ENCODE results near the gene SLC15A2.
"Not testable (repeated sequence)": the region's sequence is repeated elsewhere in the genome, so short reads cannot be mapped to it uniquely, and the experiment has no call there.

SLC15A2 gene

DNA sequence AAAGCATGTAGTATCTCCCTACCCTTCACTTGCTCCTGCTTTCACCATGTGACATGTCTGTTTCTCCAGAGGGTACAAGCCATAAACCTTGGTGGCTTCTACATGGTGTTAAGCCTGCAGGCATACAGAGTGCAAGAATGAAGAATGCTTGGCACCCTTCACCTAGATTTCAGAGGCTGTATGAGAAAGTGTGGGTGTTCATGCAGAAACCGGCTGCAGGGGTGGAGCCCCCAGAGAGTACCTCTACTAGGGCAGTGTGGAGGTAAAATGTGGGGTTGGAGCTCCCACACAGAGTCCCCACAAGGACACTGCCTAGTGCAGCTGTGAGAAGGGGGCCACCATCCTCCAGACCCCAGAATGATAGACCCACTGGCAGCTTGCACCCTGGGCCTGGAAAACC, 32.2 kb downstream of the SLC15A2 start:
- Histone ChIP-seq H3K36me3 (ENCODE audit: insufficient read depth, low read length) (no peaks in the 10 kb centered on the region), H3K9me3 (replicated peaks; ENCODE audit: low read length) (no peaks in the 10 kb centered on the region), H3K4me1 (ENCODE audit: control insufficient read depth, insufficient read depth, low read length) (no peaks in the 10 kb centered on the region), H3K4me2 (ENCODE audit: low read length) (no peak overlapping the region), H3K9ac (ENCODE audit: low read depth, low read length) (no peak overlapping the region), H3K4me3 (ENCODE audit: low read length) (no peak overlapping the region), H3K27me3 (ENCODE audit: control insufficient read depth, insufficient read depth, low read length) (no peaks in the 10 kb centered on the region)

GRCh38 chr3:121938141-121938855, 44.1 kb downstream of the SLC15A2 start:
- not testable (repeated sequence) for H3K4me3 ChIP-seq (ENCODE audit: low read length); H3K9ac ChIP-seq (ENCODE audit: low read depth, low read length); H3K9me3 ChIP-seq (replicated peaks; ENCODE audit: low read length); H3K4me1 ChIP-seq (ENCODE audit: control insufficient read depth, insufficient read depth, low read length); H3K36me3 ChIP-seq (ENCODE audit: insufficient read depth, low read length); H3K4me2 ChIP-seq (ENCODE audit: low read length); H3K27me3 ChIP-seq (ENCODE audit: control insufficient read depth, insufficient read depth, low read length)

DNA sequence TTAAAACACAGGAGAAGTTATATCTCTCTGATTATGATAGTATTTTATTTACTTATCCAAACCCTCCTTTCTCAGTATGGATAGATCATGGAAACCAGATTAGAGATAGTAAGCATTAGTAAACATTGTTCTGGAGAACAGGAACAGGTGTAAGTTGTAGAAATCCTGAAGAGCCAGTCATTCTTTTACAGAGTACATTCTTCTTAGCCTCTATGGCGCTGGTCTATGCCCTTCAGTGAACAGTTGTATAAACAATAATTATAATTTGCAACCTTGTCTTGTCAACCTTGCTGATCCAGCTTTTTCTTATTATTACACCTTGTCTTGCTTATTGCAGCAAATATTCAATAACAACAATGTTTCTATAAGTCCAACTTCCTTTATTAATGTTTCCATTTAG, 47.4 kb downstream of the SLC15A2 start:
- Histone ChIP-seq H3K9ac (ENCODE audit: low read depth, low read length) (no peak overlapping the region), H3K4me2 (ENCODE audit: low read length) (no peak overlapping the region), H3K4me3 (ENCODE audit: low read length) (no peak overlapping the region), H3K4me1 (ENCODE audit: control insufficient read depth, insufficient read depth, low read length) (no peaks in the 10 kb centered on the region), H3K27me3 (ENCODE audit: control insufficient read depth, insufficient read depth, low read length) (no peaks in the 10 kb centered on the region), H3K36me3 (ENCODE audit: insufficient read depth, low read length) (no peaks in the 10 kb centered on the region), H3K9me3 (replicated peaks; ENCODE audit: low read length) (no peaks in the 10 kb centered on the region)

- Histone ChIP-seq H3K36me3 (ENCODE audit: insufficient read depth, low read length) (no peaks in the 10 kb centered on the region), H3K4me2 (ENCODE audit: low read length) (no peak overlapping the region), H3K4me1 (ENCODE audit: control insufficient read depth, insufficient read depth, low read length) (no peaks in the 10 kb centered on the region), H3K9me3 (replicated peaks; ENCODE audit: low read length) (no peaks in the 10 kb centered on the region), H3K27me3 (ENCODE audit: control insufficient read depth, insufficient read depth, low read length) (no peaks in the 10 kb centered on the region), H3K4me3 (ENCODE audit: low read length) (no peak overlapping the region), H3K9ac (ENCODE audit: low read depth, low read length) (no peak overlapping the region)
Observed at GRCh38 chr3:121942116-121942786, 48.0 kb downstream of the SLC15A2 start.

DNA sequence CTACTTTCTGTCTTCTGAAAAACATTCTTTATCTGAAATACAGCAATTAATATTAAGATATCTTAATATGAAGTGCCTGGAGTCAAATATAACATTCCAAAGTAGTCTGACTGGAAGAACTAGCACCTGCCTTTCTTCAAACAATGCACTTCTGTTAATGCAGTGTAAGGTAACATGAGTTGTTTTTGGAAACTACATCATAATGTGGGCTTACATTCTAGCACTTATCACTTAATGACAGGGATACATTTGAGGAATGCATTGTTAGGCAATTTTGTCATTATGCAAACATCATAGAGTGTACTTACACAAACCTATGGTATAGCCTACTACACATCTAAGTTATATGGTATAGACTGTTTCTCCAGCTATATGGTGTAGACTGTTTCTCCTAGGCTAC, 49.2 kb downstream of the SLC15A2 start:
- H3K9ac ChIP-seq (ENCODE audit: low read depth, low read length) = no peak overlapping the region
- no peaks in the 10 kb centered on the region for H3K36me3 ChIP-seq (ENCODE audit: insufficient read depth, low read length)

DNA sequence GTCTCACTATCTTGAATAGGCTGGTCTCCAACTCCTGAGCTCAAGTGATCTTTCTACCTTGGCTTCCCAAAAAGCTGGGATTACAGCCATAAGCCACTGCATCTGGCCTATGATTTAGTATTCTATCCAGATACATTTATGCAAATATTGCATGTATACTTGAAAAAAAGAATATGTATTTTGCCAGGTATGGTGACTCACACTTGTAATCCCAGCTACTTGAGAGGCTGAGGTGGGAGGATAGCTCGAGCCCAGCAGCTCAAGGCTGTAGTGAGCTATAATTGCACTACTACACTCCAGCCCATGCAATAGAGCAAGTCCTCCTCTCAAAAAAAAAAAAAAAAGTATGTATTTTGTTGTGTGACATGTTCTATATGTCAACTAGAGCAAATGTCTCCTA, 54.4 kb downstream of the SLC15A2 start:
- Histone ChIP-seq H3K9ac (ENCODE audit: low read depth, low read length) (no peak overlapping the region), H3K27me3 (ENCODE audit: control insufficient read depth, insufficient read depth, low read length) (no peaks in the 10 kb centered on the region), H3K9me3 (replicated peaks; ENCODE audit: low read length) (no peaks in the 10 kb centered on the region), H3K4me2 (ENCODE audit: low read length) (no peak overlapping the region), H3K4me1 (ENCODE audit: control insufficient read depth, insufficient read depth, low read length) (no peaks in the 10 kb centered on the region), H3K4me3 (ENCODE audit: low read length) (no peak overlapping the region), H3K36me3 (ENCODE audit: insufficient read depth, low read length) (no peaks in the 10 kb centered on the region)

More for the DNA sequence above, 49.2 kb downstream of the SLC15A2 start:
- no peaks in the 10 kb centered on the region for H3K4me1 ChIP-seq (ENCODE audit: control insufficient read depth, insufficient read depth, low read length)
- H3K27me3 ChIP-seq (ENCODE audit: control insufficient read depth, insufficient read depth, low read length) = no peaks in the 10 kb centered on the region
- no peak overlapping the region for H3K4me2 ChIP-seq (ENCODE audit: low read length)
- no peak overlapping the region for H3K4me3 ChIP-seq (ENCODE audit: low read length)
- H3K9me3 ChIP-seq (replicated peaks; ENCODE audit: low read length) = no peaks in the 10 kb centered on the region

- no peak overlapping the region for H3K4me3 ChIP-seq (ENCODE audit: low read length)
- no peak overlapping the region for H3K9ac ChIP-seq (ENCODE audit: low read depth, low read length)
- no peaks in the 10 kb centered on the region for H3K27me3 ChIP-seq (ENCODE audit: control insufficient read depth, insufficient read depth, low read length)
- H3K9me3 ChIP-seq (replicated peaks; ENCODE audit: low read length) = no peaks in the 10 kb centered on the region
- no peaks in the 10 kb centered on the region for H3K4me1 ChIP-seq (ENCODE audit: control insufficient read depth, insufficient read depth, low read length)
- H3K36me3 ChIP-seq (ENCODE audit: insufficient read depth, low read length) = no peaks in the 10 kb centered on the region
- H3K4me2 ChIP-seq (ENCODE audit: low read length) = no peak overlapping the region
Observed at GRCh38 chr3:121951291-121951919, 57.2 kb downstream of the SLC15A2 start.

DNA sequence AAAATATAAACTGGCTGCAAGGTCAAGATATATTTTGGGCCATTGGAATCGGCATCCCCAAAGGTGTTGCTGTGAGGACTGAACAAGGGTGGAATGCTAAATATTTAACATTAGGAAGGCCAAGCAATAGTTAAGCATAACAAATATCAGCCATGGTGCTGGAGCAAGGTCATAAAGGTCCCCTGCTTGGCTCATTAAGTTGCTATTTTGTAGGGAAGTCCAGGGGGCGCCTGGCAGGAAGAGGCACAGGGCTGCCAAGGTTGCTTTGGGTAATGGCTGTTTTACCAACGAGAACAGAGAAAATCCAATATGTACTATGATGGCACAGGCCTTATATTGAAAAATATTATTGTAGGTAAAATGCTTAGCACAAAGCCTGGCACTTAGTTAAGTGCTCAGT, 62.2 kb downstream of the SLC15A2 start:
- Histone ChIP-seq H3K4me3 (ENCODE audit: low read length) (no peak overlapping the region), H3K36me3 (ENCODE audit: insufficient read depth, low read length) (no peaks in the 10 kb centered on the region), H3K9me3 (replicated peaks; ENCODE audit: low read length) (no peaks in the 10 kb centered on the region), H3K9ac (ENCODE audit: low read depth, low read length) (no peak overlapping the region), H3K4me1 (ENCODE audit: control insufficient read depth, insufficient read depth, low read length) (no peaks in the 10 kb centered on the region), H3K27me3 (ENCODE audit: control insufficient read depth, insufficient read depth, low read length) (no peaks in the 10 kb centered on the region), H3K4me2 (ENCODE audit: low read length) (no peak overlapping the region)

- no peak overlapping the region for H3K9ac ChIP-seq (ENCODE audit: low read depth, low read length)
- H3K27me3 ChIP-seq (ENCODE audit: control insufficient read depth, insufficient read depth, low read length) = peaks cover 5% of the 10 kb centered on the region
- no peaks in the 10 kb centered on the region for H3K4me1 ChIP-seq (ENCODE audit: control insufficient read depth, insufficient read depth, low read length)
- H3K9me3 ChIP-seq (replicated peaks; ENCODE audit: low read length) = no peaks in the 10 kb centered on the region
- no peak overlapping the region for H3K4me3 ChIP-seq (ENCODE audit: low read length)
- no peaks in the 10 kb centered on the region for H3K36me3 ChIP-seq (ENCODE audit: insufficient read depth, low read length)
- no peak overlapping the region for H3K4me2 ChIP-seq (ENCODE audit: low read length)
Observed at GRCh38 chr3:121957674-121958415, 63.6 kb downstream of the SLC15A2 start.

GRCh38 chr3:121958801-121959200, 64.6 kb downstream of the SLC15A2 start:
- Histone ChIP-seq H3K9ac (ENCODE audit: low read depth, low read length) (no peak overlapping the region), H3K4me3 (ENCODE audit: low read length) (no peak overlapping the region), H3K4me2 (ENCODE audit: low read length) (no peak overlapping the region)

DNA sequence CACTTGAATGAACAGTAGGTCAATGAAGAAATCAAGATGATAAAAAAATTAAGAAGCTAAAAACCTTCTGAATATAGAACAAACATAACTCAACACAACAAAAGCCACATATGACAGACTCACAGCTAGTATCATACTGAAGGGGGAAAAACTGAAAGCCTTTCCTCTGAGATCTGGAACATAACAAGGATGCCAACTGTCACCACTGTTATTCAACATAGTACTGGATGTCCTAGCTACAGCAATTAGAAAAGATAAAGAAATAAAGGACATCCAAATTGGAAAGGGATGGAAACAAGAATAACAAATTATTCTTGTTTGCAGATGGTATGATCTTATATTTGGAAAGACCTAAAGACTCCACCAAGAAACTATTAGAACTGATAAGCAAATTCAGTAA, 67.1 kb downstream of the SLC15A2 start:
- Histone ChIP-seq H3K4me1 (ENCODE audit: control insufficient read depth, insufficient read depth, low read length) (no peaks in the 10 kb centered on the region), H3K27me3 (ENCODE audit: control insufficient read depth, insufficient read depth, low read length) (peaks cover 5% of the 10 kb centered on the region), H3K9me3 (replicated peaks; ENCODE audit: low read length) (no peaks in the 10 kb centered on the region), H3K4me2 (ENCODE audit: low read length) (no peak overlapping the region), H3K9ac (ENCODE audit: low read depth, low read length) (no peak overlapping the region), H3K36me3 (ENCODE audit: insufficient read depth, low read length) (no peaks in the 10 kb centered on the region), H3K4me3 (ENCODE audit: low read length) (no peak overlapping the region)

More at GRCh38 chr3:121958801-121959200, 64.6 kb downstream of the SLC15A2 start:
- Histone ChIP-seq H3K36me3 (ENCODE audit: insufficient read depth, low read length) (no peaks in the 10 kb centered on the region), H3K27me3 (ENCODE audit: control insufficient read depth, insufficient read depth, low read length) (peaks cover 5% of the 10 kb centered on the region), H3K9me3 (replicated peaks; ENCODE audit: low read length) (no peaks in the 10 kb centered on the region), H3K4me1 (ENCODE audit: control insufficient read depth, insufficient read depth, low read length) (no peaks in the 10 kb centered on the region)
